Stimulated activated naive CD8-positive, alpha-beta T cell treated with anti-CD3 and anti-CD28 coated beads, Interleukin-15, amount 100 ng/mL, for 72 hours (primary cell): ENCODE data around the gene SDCBP2.

Experiments used
- ATAC-seq: fragments of 150-1000 bp; cut with Tn5 transposase; 2 replicates; pipeline ENCODE4 v1.10.0; 2021; ENCODE audit warnings: mild to moderate bottlenecking, moderate library complexity
- DNase-seq, 2 donors: peaks; one replicate each; pipeline ENCODE4 v3.0.0; 2021 to 2022
- H3K27ac Mint-ChIP-seq, 2 donors: one replicate each; pipeline ENCODE4 v1.8.0; 2022; ENCODE audit warnings: mild to moderate bottlenecking in 2 of 2, mixed read lengths in 2 of 2, moderate library complexity in 2 of 2
- H3K27me3 Mint-ChIP-seq: one replicate; pipeline ENCODE4 v1.8.0; 2022; ENCODE audit warnings: mixed read lengths
- H3K4me1 Mint-ChIP-seq: one replicate; pipeline ENCODE4 v1.8.0; 2022; ENCODE audit warnings: mild to moderate bottlenecking, mixed read lengths
- H3K4me3 Mint-ChIP-seq, 2 donors: one replicate each; pipeline ENCODE4 v1.8.0; 2022; ENCODE audit warnings: mild to moderate bottlenecking in 2 of 2, mixed read lengths in 2 of 2, moderate library complexity in 1 of 2
- H3K9me3 Mint-ChIP-seq, 2 donors: one replicate each; pipeline ENCODE4 v1.8.0; 2022; ENCODE audit warnings: mixed read lengths in 2 of 2

Gene SDCBP2

GRCh38 chr20:1269235-1269634 is 59.7 kb downstream of the SDCBP2 start:
- Mint-ChIP-seq H3K27me3 (no peaks in the 10 kb centered on the region), H3K27ac (no peak overlapping the region), H3K9me3 (no peaks in the 10 kb centered on the region), H3K4me1 (peaks cover 62% of the 10 kb centered on the region), H3K4me3 (no peak overlapping the region)
- DNase-seq (no peak), ATAC-seq (no peak)

GRCh38 chr20:1267809-1268374 is 61.0 kb downstream of the SDCBP2 start:
- H3K27me3 Mint-ChIP-seq, result no peaks in the 10 kb centered on the region
- H3K4me1 Mint-ChIP-seq, result peaks cover 67% of the 10 kb centered on the region
- no peaks in the 10 kb centered on the region for H3K9me3 Mint-ChIP-seq
- no peak overlapping the region for H3K27ac Mint-ChIP-seq
- DNase-seq (no peak), ATAC-seq (no peak)
- no peak overlapping the region for H3K4me3 Mint-ChIP-seq

DNA sequence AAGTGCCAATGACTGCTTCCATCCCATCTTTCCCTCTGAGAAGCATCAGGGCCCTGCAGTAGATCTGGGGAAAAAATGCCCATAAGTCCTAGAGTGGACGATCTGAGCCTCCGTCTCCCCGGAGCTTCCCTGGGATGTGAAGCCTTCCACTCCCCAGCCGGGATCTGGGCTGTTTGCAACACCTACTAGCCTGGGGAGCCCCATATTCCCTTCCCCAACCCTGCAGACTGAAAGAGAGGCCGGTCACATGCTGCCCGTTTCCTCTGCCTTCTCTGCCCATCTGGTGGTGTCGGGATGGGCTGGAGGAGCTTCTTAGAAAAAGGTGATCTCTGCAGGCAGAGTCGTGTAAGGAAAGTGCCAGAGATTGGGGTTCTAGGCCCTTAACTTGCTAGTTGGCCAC is 61.8 kb downstream of the SDCBP2 start:
- peaks cover 0 to 4% of the 10 kb centered on the region in 2 donors for H3K9me3 Mint-ChIP-seq

DNA sequence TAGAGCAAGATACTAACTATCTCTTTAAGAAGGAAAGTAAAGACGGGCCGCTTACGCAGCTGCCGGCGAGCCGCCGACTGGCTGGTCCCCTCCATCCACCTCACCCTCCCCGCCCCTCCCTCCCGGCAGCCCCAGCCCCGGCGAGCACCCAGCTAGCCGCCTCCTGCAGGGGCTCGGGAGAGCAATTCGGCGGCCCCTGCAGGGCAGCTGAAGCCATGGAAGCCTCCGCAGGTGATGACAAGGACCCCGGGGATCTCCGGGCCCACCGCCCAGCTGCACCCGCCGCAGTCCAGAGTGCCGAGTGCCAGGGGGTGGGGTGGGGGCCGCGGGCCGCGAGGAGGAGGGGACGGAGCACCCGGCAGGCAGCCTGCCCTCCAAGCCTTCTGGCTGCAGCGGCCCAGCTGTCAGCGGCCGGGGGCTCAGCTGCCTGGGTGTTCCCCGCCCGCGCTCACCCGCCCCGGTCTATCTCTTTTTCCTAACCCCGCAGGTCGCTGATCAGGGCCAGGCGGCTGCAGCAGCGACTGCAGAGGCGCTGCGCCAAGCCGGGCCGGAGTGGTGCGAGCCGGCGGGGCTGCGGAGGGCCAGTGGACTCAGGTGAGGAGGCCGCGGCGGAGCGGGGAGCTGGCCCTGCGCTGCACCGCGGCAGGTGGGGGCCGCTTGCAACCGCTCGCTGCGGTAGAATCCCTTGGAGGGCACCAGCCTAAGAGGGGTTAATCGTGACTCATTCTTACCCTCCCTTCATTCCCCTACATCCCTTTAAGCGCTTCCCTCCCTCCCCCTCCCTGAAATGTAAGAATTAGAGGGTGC is 62.6 kb downstream of the SDCBP2 start, which contains the start of gene SNPH:
Gene SNPH, plus strand, starts transcription at position 128 of the 807 bp plus-strand sequence. CDS start 29,946 bp downstream, outside the sequence.
- peaks cover 0 to 7% of the 10 kb centered on the region in 2 donors for H3K9me3 Mint-ChIP-seq
- ATAC-seq (peak; percentile 95), DNase-seq (peak; percentile 68 to 78)
- H3K4me1 Mint-ChIP-seq, result peaks cover 52% of the 10 kb centered on the region
- peak within 1 kb of the TSS; percentile 91 to 95 for H3K4me3 Mint-ChIP-seq
- peak within 1 kb of the TSS; percentile 93 to 96 for H3K27ac Mint-ChIP-seq
- H3K27me3 Mint-ChIP-seq, result no peaks in the 10 kb centered on the region

More for the DNA sequence above, 61.8 kb downstream of the SDCBP2 start:
- no peak for DNase-seq
- peaks cover 60% of the 10 kb centered on the region for H3K4me1 Mint-ChIP-seq
- H3K27me3 Mint-ChIP-seq, result no peaks in the 10 kb centered on the region
- H3K27ac Mint-ChIP-seq, result peak overlapping the region in 1 of 2 donors; percentile 19
- peak overlapping the region; percentile 67 to 91 for H3K4me3 Mint-ChIP-seq
- no peak for ATAC-seq

GRCh38 chr20:1265916-1266166 is 63.1 kb downstream of the SDCBP2 start:
- no peaks in the 10 kb centered on the region for H3K27me3 Mint-ChIP-seq
- DNase-seq, result no peak
- H3K27ac Mint-ChIP-seq, result peak overlapping the region; percentile 93 to 96
- ATAC-seq, result no peak
- H3K4me3 Mint-ChIP-seq, result peak overlapping the region; percentile 91 to 95
- H3K4me1 Mint-ChIP-seq, result peaks cover 47% of the 10 kb centered on the region
- H3K9me3 Mint-ChIP-seq, result peaks cover 0 to 7% of the 10 kb centered on the region in 2 donors

- ATAC-seq, result no peak
- peak overlapping the region; percentile 91 to 95 for H3K4me3 Mint-ChIP-seq
- H3K27me3 Mint-ChIP-seq, result no peaks in the 10 kb centered on the region
- peaks cover 46% of the 10 kb centered on the region for H3K4me1 Mint-ChIP-seq
- H3K9me3 Mint-ChIP-seq, result peaks cover 0 to 7% of the 10 kb centered on the region in 2 donors
- no peak for DNase-seq
- H3K27ac Mint-ChIP-seq, result peak overlapping the region; percentile 93 to 96
These were observed 63.6 kb downstream of the SDCBP2 start for GRCh38 chr20:1265226-1265915.

GRCh38 chr20:1264727-1265126 is 64.2 kb downstream of the SDCBP2 start:
- Mint-ChIP-seq H3K4me3 (peak overlapping the region; percentile 76 to 91), H3K9me3 (peaks cover 0 to 7% of the 10 kb centered on the region in 2 donors), H3K27me3 (no peaks in the 10 kb centered on the region), H3K4me1 (peaks cover 46% of the 10 kb centered on the region), H3K27ac (peak overlapping the region; percentile 75 to 96)
- ATAC-seq (no peak), DNase-seq (no peak)

DNA sequence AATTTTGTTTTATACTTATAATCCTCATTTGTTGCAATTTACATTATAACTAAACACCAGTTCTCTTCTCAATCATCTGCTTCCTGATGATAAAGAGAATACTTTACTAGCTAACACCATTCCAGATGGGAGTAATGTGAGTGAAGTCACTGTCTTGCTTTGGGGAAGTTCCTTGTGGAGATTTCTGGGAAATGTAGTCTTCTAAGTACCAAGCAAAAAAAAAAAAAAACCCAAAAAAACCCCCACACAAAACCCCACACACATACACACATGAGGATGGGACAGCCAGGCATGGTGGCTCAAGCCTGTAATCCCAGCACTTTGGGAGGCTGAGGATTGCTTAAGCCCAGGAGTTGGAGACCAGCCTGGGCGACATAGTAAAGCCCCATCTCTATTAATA is 65.1 kb downstream of the SDCBP2 start:
- Mint-ChIP-seq H3K9me3 (peaks cover 0 to 7% of the 10 kb centered on the region in 2 donors), H3K4me1 (peaks cover 44% of the 10 kb centered on the region), H3K27ac (peak overlapping the region in 1 of 2 donors; percentile 12), H3K4me3 (peak overlapping the region; percentile 54 to 91), H3K27me3 (no peaks in the 10 kb centered on the region)
- DNase-seq (no peak), ATAC-seq (no peak)
